HepG2 (cell line): ENCODE results near the gene LYRM4. TPM values are rescaled to one million over a fixed set of nuclear protein-coding genes. Genes with fewer than 3 reads are reported as not detected.

Experiments
- EED ChIP-seq: sonication (generic); formaldehyde crosslinking; IDR thresholded peaks from 2 replicates; pipeline ENCODE4 v1.5.0; 2020; ENCODE audit warnings: mild to moderate bottlenecking, missing genetic modification reagents
- GATA4 ChIP-seq: sonication (generic); IDR thresholded peaks from 2 replicates; pipeline ENCODE4 v1.6.1; 2016; ENCODE audit warnings: antibody characterized with exemption, low read depth, borderline replicate concordance
- GTF2F1 ChIP-seq: fragments of 150-350 bp; IDR thresholded peaks from 2 replicates; pipeline ENCODE4 v1.6.1; 2014; ENCODE audit warnings: low read length
- HNF4G ChIP-seq, 2 experiments: sonication (generic) in 1 of 2; formaldehyde crosslinking in 1 of 2; IDR thresholded peaks; 2 replicates each; pipeline versions ENCODE4 v1.4.0 to v1.6.1; 2011 to 2020; ENCODE audit warnings: borderline replicate concordance in 2 of 2, low read depth in 2 of 2, mild to moderate bottlenecking in 2 of 2, low read length in 1 of 2, missing genetic modification reagents in 1 of 2, moderate library complexity in 1 of 2
- HNRNPK ChIP-seq: fragments of 200-400 bp; formaldehyde crosslinking; IDR thresholded peaks from 2 replicates; pipeline ENCODE4 v1.6.1; 2018; ENCODE audit warnings: low read length, low read depth, moderate library complexity, mild to moderate bottlenecking; ENCODE audit not compliant: poor library complexity, severe bottlenecking
- MAFG ChIP-seq: sonication (generic); formaldehyde crosslinking; IDR thresholded peaks from 2 replicates; pipeline ENCODE4 v1.5.1; 2020; ENCODE audit warnings: mild to moderate bottlenecking, missing genetic modification reagents
- NFIC ChIP-seq: IDR thresholded peaks from 2 replicates; pipeline ENCODE4 v1.6.1; 2012; ENCODE audit warnings: mild to moderate bottlenecking, low read length, inconsistent platforms
- RXRA ChIP-seq: sonication (generic); formaldehyde crosslinking; IDR thresholded peaks from 2 replicates; pipeline ENCODE4 v1.5.1; 2020; ENCODE audit warnings: missing genetic modification reagents
- SP2 ChIP-seq: sonication (generic); formaldehyde crosslinking; IDR thresholded peaks from 2 replicates; pipeline ENCODE4 v1.5.1; 2020; ENCODE audit warnings: mild to moderate bottlenecking, missing genetic modification reagents
- ZBTB1 ChIP-seq: sonication (generic); formaldehyde crosslinking; IDR thresholded peaks from 2 replicates; pipeline ENCODE4 v1.4.0; 2020; ENCODE audit warnings: missing genetic modification reagents, borderline replicate concordance
- ZNF3 ChIP-seq: IDR thresholded peaks from 2 replicates; pipeline ENCODE4 v1.7.0; 2017; ENCODE audit warnings: inconsistent platforms
- ZNF367 ChIP-seq: sonication (generic); formaldehyde crosslinking; IDR thresholded peaks from 2 replicates; pipeline ENCODE4 v1.4.0; 2020; ENCODE audit warnings: missing genetic modification reagents, borderline replicate concordance
- ZNF670 ChIP-seq: sonication (generic); formaldehyde crosslinking; IDR thresholded peaks from 2 replicates; pipeline ENCODE4 v1.8.0; 2022; ENCODE audit warnings: mild to moderate bottlenecking, missing genetic modification reagents, borderline replicate concordance
- ZNF777 ChIP-seq: sonication (generic); formaldehyde crosslinking; IDR thresholded peaks from 2 replicates; pipeline ENCODE4 v1.4.0; 2020; ENCODE audit warnings: missing genetic modification reagents
- polyA plus RNA-seq, 8 experiments: library from polyadenylated mRNA; depleted of rRNA in 3 of 8; stranded (reverse) in 7 of 8; unstranded in 1 of 8; fragments of >200 nt; fragmentation: Illumina TruSeq in 4 of 8; extraction: Trizol in 4 of 8; gene quantifications; 2 replicates each; pipeline versions ENCODE4 v1.2.1 to v1.2.3, GENCODE V29; 2011 to 2016; ENCODE audit warnings: low read depth in 4 of 8, missing spikeins in 1 of 8, mixed read lengths in 1 of 8; ENCODE audit not compliant: insufficient read depth in 1 of 8
- total RNA-seq, 5 experiments: library from RNA; depleted of rRNA; stranded (reverse); fragments of >200 nt; fragmentation: Illumina TruSeq; extraction: Trizol; gene quantifications; 2 replicates each; pipeline ENCODE4 v1.2.3, GENCODE V29; 2016; ENCODE audit warnings: low read depth in 1 of 5
- TF ChIP-seq, protein P1 (sequence below): sonication (generic); formaldehyde crosslinking; IDR thresholded peaks from 2 replicates; pipeline ENCODE4 v1.9.0; 2021; ENCODE audit warnings: missing genetic modification reagents, mild to moderate bottlenecking, borderline replicate concordance
- TF ChIP-seq, protein P2 (sequence below): IDR thresholded peaks from 2 replicates; pipeline ENCODE4 v1.6.1; 2016; ENCODE audit warnings: missing compliant biosample characterization, missing genetic modification reagents, borderline replicate concordance
- TF ChIP-seq, protein P3 (sequence below): sonication (generic); formaldehyde crosslinking; IDR thresholded peaks from 2 replicates; pipeline ENCODE4 v1.4.0; 2020; ENCODE audit warnings: missing genetic modification reagents
- TF ChIP-seq, protein P4 (sequence below): sonication (generic); formaldehyde crosslinking; IDR thresholded peaks from 2 replicates; pipeline ENCODE4 v1.4.0; 2020; ENCODE audit warnings: mild to moderate bottlenecking, missing genetic modification reagents
- TF ChIP-seq, protein P5 (sequence below): sonication (generic); formaldehyde crosslinking; IDR thresholded peaks from 2 replicates; pipeline ENCODE4 v1.4.0; 2020; ENCODE audit warnings: missing genetic modification reagents; ENCODE audit errors: not compliant biosample characterization
- TF ChIP-seq, protein P6 (sequence below): sonication (generic); formaldehyde crosslinking; IDR thresholded peaks from 2 replicates; pipeline ENCODE4 v1.9.0; 2021; ENCODE audit warnings: missing genetic modification reagents, mild to moderate bottlenecking, borderline replicate concordance

Gene LYRM4
- total and polyA plus RNA-seq, 2 of the 13 experiments (the other 11 are each of a cell fraction or from before 2014, with no cell fraction given), result 64.6 to 67.5 TPM

DNA sequence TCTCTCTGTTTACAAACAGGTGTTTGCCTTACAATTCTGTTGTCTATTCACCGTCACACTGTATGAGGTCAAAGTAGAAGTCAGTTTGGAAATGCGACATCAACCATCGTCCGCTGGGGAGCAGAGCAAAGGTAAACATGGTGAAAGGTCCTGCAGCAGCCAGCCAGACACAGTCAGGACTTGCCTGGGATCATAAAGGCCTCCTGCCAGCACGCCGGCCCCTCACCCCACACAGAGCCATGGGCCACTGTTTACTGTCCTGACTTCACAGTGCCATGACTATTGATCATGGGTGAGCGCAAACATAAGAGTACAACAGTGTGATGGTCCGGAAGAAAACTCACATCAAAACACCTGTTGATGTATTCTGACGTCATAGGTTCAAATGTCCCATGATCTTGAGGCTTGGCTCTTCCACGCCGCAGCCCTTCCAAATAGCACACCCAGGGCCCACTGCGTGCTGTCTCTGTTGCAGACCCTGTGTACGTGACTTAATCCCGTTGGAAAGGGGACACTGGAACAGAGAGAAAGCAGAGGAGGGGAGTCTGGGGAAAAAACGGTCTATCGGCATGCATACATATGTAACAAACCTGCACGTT lies 192.5 kb downstream of the LYRM4 start (continued):
- TF ChIP-seq, protein P1, sequence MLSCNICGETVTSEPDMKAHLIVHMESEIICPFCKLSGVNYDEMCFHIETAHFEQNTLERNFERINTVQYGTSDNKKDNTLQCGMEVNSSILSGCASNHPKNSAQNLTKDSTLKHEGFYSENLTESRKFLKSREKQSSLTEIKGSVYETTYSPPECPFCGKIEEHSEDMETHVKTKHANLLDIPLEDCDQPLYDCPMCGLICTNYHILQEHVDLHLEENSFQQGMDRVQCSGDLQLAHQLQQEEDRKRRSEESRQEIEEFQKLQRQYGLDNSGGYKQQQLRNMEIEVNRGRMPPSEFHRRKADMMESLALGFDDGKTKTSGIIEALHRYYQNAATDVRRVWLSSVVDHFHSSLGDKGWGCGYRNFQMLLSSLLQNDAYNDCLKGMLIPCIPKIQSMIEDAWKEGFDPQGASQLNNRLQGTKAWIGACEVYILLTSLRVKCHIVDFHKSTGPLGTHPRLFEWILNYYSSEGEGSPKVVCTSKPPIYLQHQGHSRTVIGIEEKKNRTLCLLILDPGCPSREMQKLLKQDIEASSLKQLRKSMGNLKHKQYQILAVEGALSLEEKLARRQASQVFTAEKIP (CRISPR knock-in tag), result no peak
- no peak for TF ChIP-seq ZBTB1
- TF ChIP-seq, protein P2, sequence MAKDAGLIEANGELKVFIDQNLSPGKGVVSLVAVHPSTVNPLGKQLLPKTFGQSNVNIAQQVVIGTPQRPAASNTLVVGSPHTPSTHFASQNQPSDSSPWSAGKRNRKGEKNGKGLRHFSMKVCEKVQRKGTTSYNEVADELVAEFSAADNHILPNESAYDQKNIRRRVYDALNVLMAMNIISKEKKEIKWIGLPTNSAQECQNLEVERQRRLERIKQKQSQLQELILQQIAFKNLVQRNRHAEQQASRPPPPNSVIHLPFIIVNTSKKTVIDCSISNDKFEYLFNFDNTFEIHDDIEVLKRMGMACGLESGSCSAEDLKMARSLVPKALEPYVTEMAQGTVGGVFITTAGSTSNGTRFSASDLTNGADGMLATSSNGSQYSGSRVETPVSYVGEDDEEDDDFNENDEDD (CRISPR knock-in tag), result peak; percentile 51; the same call in 1 of the 2 replicates
- TF ChIP-seq, protein P3, sequence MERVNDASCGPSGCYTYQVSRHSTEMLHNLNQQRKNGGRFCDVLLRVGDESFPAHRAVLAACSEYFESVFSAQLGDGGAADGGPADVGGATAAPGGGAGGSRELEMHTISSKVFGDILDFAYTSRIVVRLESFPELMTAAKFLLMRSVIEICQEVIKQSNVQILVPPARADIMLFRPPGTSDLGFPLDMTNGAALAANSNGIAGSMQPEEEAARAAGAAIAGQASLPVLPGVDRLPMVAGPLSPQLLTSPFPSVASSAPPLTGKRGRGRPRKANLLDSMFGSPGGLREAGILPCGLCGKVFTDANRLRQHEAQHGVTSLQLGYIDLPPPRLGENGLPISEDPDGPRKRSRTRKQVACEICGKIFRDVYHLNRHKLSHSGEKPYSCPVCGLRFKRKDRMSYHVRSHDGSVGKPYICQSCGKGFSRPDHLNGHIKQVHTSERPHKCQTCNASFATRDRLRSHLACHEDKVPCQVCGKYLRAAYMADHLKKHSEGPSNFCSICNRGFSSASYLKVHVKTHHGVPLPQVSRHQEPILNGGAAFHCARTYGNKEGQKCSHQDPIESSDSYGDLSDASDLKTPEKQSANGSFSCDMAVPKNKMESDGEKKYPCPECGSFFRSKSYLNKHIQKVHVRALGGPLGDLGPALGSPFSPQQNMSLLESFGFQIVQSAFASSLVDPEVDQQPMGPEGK, result peak; percentile 86
- TF ChIP-seq, protein P4, sequence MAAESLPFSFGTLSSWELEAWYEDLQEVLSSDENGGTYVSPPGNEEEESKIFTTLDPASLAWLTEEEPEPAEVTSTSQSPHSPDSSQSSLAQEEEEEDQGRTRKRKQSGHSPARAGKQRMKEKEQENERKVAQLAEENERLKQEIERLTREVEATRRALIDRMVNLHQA, result no peak
- no peak; the same call in 1 of the 2 replicates for TF ChIP-seq EED (CRISPR knock-in tag)
- TF ChIP-seq ZNF367, result 0 out of 2 replicates have a peak, but pooled peaks have one; percentile 33
- peak; percentile 86 for TF ChIP-seq HNF4G (IDR thresholded peaks at IDR 0.05; ENCODE audit: borderline replicate concordance, low read depth, low read length)
- TF ChIP-seq HNF4G (CRISPR knock-in tag; IDR thresholded peaks at IDR 0.05; ENCODE audit: borderline replicate concordance, low read depth), result peak; percentile 93; the same call in 1 of the 2 replicates
- TF ChIP-seq NFIC, result peak; percentile 95
- TF ChIP-seq GTF2F1, result no peak
- no peak for TF ChIP-seq SP2
- TF ChIP-seq RXRA (CRISPR knock-in tag), result peak; percentile 98
- TF ChIP-seq, protein P5, sequence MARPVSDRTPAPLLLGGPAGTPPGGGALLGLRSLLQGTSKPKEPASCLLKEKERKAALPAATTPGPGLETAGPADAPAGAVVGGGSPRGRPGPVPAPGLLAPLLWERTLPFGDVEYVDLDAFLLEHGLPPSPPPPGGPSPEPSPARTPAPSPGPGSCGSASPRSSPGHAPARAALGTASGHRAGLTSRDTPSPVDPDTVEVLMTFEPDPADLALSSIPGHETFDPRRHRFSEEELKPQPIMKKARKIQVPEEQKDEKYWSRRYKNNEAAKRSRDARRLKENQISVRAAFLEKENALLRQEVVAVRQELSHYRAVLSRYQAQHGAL (CRISPR knock-in tag), result peak; percentile 93
- no peak for TF ChIP-seq MAFG (CRISPR knock-in tag)
- peak; percentile 97; the same call in 1 of the 2 replicates for TF ChIP-seq ZNF670 (CRISPR knock-in tag)
- TF ChIP-seq HNRNPK, result no peak
- TF ChIP-seq, protein P6, sequence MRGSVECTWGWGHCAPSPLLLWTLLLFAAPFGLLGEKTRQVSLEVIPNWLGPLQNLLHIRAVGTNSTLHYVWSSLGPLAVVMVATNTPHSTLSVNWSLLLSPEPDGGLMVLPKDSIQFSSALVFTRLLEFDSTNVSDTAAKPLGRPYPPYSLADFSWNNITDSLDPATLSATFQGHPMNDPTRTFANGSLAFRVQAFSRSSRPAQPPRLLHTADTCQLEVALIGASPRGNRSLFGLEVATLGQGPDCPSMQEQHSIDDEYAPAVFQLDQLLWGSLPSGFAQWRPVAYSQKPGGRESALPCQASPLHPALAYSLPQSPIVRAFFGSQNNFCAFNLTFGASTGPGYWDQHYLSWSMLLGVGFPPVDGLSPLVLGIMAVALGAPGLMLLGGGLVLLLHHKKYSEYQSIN (CRISPR knock-in tag), result no peak
- no peak for TF ChIP-seq ZNF777 (CRISPR knock-in tag)
- peak; percentile 60; the same call in 1 of the 2 replicates for TF ChIP-seq GATA4
- 0 out of 2 replicates have a peak, but pooled peaks have one; percentile 74 for TF ChIP-seq ZNF3
